ENCODE measurements around the gene PAK1.

- no peak for TF ChIP-seq CTCF (IDR thresholded peaks at IDR 0.05; ENCODE audit: insufficient read depth, low read length)
- TF ChIP-seq, protein P1, sequence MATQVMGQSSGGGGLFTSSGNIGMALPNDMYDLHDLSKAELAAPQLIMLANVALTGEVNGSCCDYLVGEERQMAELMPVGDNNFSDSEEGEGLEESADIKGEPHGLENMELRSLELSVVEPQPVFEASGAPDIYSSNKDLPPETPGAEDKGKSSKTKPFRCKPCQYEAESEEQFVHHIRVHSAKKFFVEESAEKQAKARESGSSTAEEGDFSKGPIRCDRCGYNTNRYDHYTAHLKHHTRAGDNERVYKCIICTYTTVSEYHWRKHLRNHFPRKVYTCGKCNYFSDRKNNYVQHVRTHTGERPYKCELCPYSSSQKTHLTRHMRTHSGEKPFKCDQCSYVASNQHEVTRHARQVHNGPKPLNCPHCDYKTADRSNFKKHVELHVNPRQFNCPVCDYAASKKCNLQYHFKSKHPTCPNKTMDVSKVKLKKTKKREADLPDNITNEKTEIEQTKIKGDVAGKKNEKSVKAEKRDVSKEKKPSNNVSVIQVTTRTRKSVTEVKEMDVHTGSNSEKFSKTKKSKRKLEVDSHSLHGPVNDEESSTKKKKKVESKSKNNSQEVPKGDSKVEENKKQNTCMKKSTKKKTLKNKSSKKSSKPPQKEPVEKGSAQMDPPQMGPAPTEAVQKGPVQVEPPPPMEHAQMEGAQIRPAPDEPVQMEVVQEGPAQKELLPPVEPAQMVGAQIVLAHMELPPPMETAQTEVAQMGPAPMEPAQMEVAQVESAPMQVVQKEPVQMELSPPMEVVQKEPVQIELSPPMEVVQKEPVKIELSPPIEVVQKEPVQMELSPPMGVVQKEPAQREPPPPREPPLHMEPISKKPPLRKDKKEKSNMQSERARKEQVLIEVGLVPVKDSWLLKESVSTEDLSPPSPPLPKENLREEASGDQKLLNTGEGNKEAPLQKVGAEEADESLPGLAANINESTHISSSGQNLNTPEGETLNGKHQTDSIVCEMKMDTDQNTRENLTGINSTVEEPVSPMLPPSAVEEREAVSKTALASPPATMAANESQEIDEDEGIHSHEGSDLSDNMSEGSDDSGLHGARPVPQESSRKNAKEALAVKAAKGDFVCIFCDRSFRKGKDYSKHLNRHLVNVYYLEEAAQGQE (IDR thresholded peaks at IDR 0.05; ENCODE audit: insufficient replicate concordance, low read depth): no peak
- TF ChIP-seq POLR2AphosphoS5 (IDR thresholded peaks at IDR 0.05; ENCODE audit: low read depth): no peak
- no peak for TF ChIP-seq GABPA (IDR thresholded peaks at IDR 0.05; ENCODE audit: low read depth)
These were observed 48.3 kb upstream of the PAK1 start for GRCh38 chr11:77522215-77522614.
